ENCODE data around the gene SUB1.
"Not testable (repeated sequence)": the region's sequence is repeated elsewhere in the genome, so short reads cannot be mapped to it uniquely, and the experiment has no call there.

The SUB1 gene

DNA sequence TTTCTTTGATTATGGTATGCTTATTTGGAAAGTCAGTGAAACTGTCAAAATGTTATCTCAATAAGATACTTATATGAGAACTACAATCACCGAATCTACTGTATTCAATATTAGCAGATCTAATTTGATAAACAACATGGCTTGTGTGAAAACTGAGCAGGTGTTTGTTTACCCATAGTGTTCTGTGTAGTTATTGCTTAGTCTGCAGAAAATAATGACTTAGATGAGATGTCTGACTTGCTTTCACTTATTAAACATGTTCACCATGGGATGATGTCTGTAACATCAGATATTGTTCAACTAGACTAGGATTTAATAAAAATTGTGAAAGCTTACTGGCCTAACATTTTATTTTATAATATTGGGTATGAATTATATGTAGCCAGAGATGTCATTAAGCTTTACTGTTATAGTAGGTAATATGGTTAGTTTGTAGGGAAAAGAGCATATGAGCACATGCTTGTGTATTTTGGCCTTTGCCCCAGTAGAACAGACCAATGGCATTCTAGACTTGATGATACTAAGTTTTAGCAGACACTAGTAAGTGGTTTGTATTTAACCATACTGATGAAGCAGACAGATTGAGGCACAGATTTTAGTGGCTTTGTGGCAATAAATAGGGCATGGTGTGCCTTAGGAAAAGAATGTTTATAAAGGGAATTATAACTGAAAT lies 16.4 kb downstream of the SUB1 start:
- no peak for DNase-seq

- no peak for DNase-seq
Measured at GRCh38 chr5:32602906-32603305, 17.5 kb downstream of the SUB1 start.

DNA sequence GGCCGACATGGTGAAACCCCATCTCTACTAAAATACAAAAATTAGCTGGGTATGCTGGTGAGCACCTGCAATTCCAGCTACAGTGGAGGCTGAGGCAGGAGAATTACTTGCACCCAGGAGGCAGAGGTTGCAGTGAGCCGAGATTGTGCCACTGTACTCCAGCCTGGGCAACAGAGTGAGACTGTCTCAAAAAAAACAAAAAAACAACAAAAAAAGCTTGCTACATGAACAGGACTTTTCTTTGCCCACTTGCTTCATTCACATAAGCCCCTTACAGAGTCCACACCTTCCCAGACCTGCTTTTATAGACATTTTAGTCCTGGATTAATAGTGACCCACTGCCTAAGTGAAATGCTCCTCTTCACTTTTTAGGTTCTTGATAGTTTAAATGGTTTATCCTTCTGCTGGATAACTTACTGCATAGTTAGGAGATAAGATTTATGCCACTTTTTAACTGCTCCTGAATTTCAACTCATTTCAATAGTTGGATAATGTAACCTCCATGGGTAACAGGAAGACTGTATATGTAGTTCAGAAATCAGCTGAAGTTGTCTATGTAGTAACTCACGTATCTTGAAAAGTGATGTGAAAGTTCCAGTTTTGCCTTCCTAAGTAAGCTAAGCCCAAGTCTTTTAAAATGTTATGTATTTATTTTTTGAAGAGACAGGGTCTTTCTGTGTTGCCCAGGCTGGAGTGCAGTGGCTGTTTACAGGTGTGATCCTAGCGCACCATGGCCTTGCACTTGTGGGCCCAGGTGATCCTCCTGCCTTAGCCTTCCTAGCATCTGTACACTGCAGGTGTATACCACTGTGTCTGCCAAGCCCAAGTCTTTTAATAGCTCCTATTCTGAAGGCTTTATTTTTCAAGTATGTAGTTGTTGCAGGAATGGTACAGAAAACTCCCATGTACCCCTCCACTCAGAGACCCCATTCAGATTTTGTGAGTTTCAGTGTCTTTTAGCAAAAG lies 19.7 kb downstream of the SUB1 start:
- DNase-seq: no peak

DNA sequence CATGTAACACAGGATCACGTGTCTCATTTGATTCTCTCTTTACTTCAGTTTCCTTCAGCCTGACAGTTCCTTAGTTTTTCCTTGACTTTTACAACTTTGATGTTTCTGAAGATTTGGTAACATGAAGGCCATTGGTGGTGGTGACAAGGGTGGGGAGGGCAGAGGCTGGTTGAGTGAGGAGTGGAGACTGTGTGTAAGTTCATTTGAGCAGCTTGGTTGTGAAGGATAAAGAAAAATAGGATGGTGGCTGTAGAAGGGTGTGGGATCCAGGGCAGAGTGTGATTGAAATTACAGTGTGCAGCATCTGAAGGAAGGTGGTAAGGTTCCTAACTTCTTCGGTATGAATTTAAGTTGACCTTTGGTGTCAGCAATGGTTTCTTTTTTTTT lies 20.4 kb downstream of the SUB1 start:
- DNase-seq: no peak

- DNase-seq: no peak
Measured at GRCh38 chr5:32612134-32612888, 27.0 kb downstream of the SUB1 start.

GRCh38 chr5:32613050-32613672 lies 27.8 kb downstream of the SUB1 start:
- peak; percentile 94 for DNase-seq

GRCh38 chr5:32615236-32615635 lies 29.9 kb downstream of the SUB1 start:
- DNase-seq: no peak

GRCh38 chr5:32618962-32619361 lies 33.6 kb downstream of the SUB1 start:
- no peak for DNase-seq

DNA sequence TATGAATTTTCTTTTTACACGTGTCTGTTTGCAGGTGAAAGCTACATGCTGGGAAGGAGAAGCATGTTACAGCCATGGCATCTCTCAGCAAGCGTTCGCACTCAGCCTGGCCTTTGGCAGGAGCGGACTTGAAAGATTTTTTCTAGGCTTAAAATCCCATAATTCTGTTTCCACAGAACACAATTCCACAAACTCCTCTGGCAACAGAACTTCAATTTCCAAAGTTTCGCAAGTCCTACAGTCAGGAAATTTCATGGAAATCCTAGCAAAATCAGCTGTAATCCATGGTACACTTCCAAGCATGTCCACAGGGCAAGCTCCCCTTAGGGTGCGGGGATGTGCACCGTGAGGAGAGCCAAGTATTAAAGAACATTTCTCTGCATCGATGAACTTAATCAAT lies 35.9 kb downstream of the SUB1 start:
- DNase-seq: no peak

- DNase-seq: no peak
Measured at GRCh38 chr5:32625106-32625505, 39.7 kb downstream of the SUB1 start.

- no peak for DNase-seq
Measured at GRCh38 chr5:32625547-32625946, 40.2 kb downstream of the SUB1 start.

DNA sequence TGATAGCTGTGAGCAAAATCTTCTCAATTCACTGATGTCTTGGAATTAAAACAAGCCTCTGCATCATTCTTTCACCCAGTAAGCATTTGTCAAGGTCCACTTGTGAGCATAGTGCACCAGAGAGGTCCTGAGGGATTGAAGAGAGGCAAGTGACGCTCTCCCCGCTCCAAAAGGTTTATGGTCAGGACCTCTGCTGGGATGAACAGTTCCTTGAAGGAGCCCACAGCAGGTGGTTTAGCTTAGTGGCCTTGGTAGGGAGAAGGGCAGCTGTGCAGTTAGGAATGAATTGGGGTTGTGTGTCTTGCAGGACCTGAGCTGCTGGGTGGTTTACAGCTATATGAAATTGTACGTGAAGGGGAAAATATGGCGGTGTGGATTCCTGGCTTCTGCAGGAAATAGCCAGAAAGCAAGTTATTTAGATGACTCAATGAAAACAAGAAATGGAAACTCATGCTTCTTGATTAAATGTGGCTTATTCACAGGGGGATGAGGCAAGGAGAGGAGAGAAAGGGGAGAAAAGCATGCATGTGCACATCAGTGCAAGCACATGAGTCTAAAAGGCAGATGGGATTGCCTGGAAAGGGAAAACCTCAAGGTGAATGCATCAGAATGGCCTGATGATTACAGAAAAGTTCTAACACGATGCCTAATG lies 42.0 kb downstream of the SUB1 start:
- no peak for DNase-seq

DNA sequence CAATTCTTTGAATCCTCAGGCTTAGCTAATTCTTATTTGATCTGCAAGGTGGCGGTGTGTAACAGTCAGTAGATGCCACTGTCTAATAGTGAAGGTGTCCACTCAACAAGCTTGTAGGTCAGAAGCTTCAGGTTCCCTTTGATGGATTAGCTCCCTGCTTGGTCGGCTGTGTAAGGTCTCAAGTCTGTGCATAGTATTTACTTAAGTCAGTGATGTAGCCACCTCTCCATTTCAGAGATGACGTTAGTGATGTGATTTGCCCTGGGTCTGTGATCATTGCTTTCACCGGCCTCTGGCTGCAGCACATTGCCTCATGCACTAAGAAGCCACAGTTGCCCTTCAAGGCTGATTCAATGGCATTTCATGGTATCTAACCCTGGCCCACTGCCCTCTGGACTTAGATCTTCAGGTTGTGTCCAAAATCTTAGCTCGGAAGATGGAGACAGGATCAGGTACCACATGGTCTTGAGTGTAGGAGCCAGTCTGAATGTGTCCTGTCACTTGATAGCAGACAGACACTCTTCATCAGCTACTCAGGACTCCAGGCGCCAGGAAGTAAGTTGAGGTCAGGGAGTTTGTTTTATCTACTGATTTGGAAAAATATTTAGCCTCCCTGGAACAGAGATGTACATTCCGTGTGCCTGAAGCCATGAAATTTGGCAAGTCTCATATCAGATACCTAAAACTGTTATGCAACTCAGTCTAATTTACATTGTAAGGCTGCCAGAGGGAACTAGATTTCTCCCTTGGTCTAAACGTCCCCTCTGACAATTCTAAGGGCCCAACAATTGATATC lies 42.9 kb downstream of the SUB1 start:
- DNase-seq: no peak

DNA sequence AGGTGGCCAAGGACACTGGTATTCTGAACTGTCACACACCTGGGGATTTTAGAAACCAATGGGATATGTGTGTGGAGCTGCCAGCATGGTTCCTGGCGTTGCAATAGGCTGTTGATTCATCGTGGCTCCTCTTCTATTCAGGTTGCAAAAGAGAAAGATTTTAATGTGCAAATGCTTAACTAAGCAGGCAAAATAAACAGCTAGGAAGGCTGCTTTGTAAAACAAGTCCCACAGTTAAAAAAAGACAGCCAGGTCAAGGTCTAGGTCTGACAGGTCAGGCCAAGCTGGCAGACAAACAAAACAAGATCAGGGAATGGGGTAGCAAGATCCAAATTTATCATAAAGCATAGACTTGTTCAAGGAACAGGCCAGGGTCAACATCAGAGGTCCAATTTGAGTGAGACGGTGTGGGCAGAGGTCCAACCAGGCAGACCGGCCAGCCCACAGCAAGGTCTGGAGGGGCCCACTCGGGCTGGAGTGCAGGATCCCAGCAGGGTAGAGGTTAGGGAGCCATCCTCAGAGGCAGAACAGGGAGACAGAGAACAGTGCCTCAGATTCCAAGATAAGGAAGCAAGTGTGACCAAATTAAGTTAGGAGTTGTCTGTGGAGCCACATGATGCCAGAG lies 45.6 kb downstream of the SUB1 start:
- no peak for DNase-seq

DNA sequence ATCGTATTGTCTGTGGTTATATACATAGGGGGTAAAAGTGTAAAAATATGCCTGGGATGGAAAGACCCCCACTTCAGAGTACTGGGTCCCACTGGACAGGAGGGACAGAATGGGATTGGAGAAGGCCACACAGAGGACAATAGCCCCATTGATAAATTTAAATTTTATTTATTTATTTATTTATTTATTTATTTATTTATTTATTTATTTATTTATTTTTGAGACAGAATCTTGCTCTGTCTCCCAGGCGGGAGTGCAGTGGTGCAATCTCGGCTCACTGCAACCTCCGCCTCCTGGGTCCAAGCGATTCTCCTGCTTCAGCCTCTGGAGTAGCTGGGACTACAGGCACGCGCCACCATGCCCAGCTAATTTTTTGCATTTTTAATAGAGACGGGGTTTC lies 47.7 kb downstream of the SUB1 start:
- DNase-seq: not testable (repeated sequence)

DNA sequence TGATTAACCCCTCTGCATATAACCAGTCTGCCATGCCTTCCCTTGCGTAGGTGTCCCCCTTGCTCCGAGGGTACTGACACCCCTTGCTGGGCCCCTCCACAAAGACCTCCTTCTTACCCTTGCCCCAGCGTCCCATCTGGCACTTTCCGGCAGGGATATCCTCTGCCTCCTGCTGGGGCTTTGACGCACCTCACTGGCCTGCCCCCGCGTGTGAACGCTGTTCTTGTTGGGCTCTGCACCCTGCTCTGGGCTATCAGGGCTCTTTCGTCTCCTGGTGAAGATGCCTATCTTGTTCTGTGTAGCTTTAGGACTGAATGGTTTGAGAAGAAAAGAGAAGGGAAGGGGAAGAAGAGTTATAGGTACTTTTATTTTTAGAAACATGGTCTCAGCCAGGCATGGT lies 53.0 kb downstream of the SUB1 start:
- DNase-seq: no peak

GRCh38 chr5:32639943-32640342 lies 54.6 kb downstream of the SUB1 start:
- DNase-seq: no peak

DNA sequence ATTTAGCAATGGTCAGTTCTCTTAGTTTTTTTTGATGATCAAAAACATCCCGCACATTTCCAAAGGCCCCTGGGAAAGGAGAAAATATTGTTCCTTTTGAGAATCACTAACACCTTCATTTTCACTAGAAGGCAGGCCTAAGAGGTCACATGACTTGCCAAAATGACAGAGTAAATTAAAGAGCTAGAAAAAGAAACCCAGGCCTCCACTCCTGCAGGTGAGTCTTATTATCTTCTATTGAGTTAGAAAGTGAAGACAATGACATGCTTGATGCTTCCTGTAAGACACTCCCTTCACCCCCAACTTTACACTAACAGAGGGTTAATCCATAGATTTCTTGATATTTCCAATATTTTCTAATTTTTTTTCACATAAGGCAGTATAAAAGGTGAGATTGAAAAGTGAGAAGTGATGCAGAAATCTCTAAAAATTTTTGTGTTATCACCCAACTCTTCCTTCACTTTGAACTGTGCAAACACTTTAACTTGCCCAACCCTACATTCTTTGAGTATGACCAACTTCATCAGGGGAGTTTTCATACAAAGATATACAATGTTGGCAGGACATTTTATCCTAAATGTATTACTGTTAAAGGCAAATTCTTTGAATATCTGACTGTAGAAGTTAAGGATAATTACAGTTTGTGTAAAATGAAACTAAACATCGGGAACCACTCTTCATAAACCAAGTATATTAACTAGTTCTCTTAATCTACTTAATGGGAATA lies 57.1 kb downstream of the SUB1 start:
- DNase-seq: no peak

DNA sequence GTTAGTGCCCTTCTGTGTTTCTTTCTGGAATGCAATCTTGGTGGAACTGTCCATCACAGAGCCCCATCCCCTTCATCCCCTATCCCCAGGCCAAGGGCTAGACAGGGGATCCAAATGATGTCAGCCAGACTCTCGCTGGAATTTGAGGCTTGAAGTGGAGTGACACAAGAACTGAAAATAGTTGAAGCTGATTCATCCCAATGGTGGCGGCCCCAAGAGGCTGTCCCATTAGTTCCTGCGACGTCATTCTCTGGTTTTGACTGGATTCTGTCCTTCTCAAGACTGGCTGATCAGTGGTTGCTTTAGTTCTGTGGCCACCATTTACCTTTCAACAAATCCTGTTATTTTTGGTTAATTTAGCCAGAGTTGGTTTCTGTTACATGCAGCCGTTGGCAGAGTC lies 59.9 kb downstream of the SUB1 start:
- DNase-seq: no peak

Data from stimulated activated CD8-positive, alpha-beta memory T cell treated with anti-CD3 and anti-CD28 coated beads, Interleukin-4, amount 100 ng/mL, for 48 hours (primary cell).